Measurements from ENCODE around the gene TLE7.

Gene TLE7

GRCh38 chr16:71380831-71381230, 61.0 kb downstream of the TLE7 start:
- Histone ChIP-seq H2AFZ (ENCODE audit: low read depth) (no peak overlapping the region), H3K4me2 (no peak overlapping the region), H3K27ac (no peak overlapping the region), H3K36me3 (ENCODE audit: insufficient read depth) (no peaks in the 10 kb centered on the region), H3K4me1 (ENCODE audit: low read depth, poor library complexity, severe bottlenecking) (no peaks in the 10 kb centered on the region), H4K20me1 (ENCODE audit: insufficient read depth) (no peaks in the 10 kb centered on the region), H3K79me2 (ENCODE audit: insufficient read depth, low read depth) (no peaks in the 10 kb centered on the region), H3K9ac (no peak overlapping the region), H3K4me3 (IDR thresholded peaks at IDR 0.05; ENCODE audit: insufficient read depth, low read depth, low read length) (no peak overlapping the region), H3K27me3 (ENCODE audit: insufficient read depth, low read depth) (no peaks in the 10 kb centered on the region)
- TF ChIP-seq, protein P1, sequence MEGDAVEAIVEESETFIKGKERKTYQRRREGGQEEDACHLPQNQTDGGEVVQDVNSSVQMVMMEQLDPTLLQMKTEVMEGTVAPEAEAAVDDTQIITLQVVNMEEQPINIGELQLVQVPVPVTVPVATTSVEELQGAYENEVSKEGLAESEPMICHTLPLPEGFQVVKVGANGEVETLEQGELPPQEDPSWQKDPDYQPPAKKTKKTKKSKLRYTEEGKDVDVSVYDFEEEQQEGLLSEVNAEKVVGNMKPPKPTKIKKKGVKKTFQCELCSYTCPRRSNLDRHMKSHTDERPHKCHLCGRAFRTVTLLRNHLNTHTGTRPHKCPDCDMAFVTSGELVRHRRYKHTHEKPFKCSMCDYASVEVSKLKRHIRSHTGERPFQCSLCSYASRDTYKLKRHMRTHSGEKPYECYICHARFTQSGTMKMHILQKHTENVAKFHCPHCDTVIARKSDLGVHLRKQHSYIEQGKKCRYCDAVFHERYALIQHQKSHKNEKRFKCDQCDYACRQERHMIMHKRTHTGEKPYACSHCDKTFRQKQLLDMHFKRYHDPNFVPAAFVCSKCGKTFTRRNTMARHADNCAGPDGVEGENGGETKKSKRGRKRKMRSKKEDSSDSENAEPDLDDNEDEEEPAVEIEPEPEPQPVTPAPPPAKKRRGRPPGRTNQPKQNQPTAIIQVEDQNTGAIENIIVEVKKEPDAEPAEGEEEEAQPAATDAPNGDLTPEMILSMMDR (conservative IDR thresholded peaks at IDR 0.05; ENCODE audit: low read depth, low read length), result no peak

Data from KMS-11 (cell line).